ENCODE data around the gene GATD1. TPM values are rescaled to one million over a fixed set of nuclear protein-coding genes. Genes with fewer than 3 reads are reported as not detected.
A peak's percentile ranks its signal among the peaks of the same experiment; 100 is the strongest.

Gene GATD1
- total and polyA plus RNA-seq, 10 of the 15 experiments (the other 5 are each of a cell fraction or from before 2014, with no cell fraction given), result 1.2 to 92.6 (median 22.3) TPM

DNA sequence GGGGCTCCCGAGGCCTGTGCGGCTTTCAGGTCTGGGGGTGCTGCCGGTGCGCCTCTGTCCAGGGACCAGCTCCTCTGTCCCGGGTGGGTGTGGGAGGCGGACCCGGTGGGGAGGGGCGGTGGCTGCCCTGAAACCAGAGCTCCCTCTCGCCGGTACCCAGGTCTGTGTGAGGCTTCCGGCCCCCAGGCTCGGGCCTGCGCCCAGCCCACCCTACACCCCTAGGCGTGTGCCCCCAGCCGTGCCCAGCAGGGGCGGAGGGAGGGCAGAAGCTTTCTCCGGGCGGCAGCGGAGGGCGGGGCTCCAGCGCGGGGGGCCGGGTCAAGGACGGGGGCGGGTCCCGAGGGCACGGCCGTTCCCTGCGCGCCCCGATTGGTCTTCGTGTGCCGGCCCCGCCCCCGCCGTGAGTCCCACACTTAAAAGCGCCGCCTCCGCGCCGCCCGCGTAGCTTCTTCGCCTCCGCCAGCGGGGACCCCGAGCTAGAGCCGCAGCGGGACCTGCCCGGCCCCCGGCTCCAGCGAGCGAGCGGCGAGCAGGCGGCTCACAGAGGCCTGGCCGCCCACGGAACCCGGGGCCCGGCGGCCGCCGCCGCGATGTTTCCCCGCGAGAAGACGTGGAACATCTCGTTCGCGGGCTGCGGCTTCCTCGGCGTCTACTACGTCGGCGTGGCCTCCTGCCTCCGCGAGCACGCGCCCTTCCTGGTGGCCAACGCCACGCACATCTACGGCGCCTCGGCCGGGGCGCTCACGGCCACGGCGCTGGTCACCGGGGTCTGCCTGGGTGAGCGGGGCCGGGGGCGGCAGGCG lies 42.0 kb upstream of the GATD1 start (continued):
- TF ChIP-seq TBL1XR1 (IDR thresholded peaks at IDR 0.05; ENCODE audit: low read depth, low read length) (no peak), IRF4 (IDR thresholded peaks at IDR 0.05; ENCODE audit: low read depth, low read length) (no peak), ZNF217 (IDR thresholded peaks at IDR 0.05) (no peak), SIN3A (IDR thresholded peaks at IDR 0.05; ENCODE audit: low read depth, low read length) (no peak), FOXM1 (IDR thresholded peaks at IDR 0.05; ENCODE audit: low read depth, low read length) (no peak), USF2 (IDR thresholded peaks at IDR 0.05; ENCODE audit: borderline replicate concordance, low read depth, low read length) (no peak), ZNF274 (IDR thresholded peaks at IDR 0.05; ENCODE audit: insufficient read depth, insufficient read length) (no peak), YY1 (IDR thresholded peaks at IDR 0.05; ENCODE audit: low read depth, low read length) (0 out of 2 replicates have a peak, but pooled peaks have one; percentile 21), ZNF687 (IDR thresholded peaks at IDR 0.05) (peak; percentile 88), NFYB (IDR thresholded peaks at IDR 0.05; ENCODE audit: insufficient read depth, low read depth, low read length) (peak; percentile 79; the same call in 1 of the 2 replicates), SMAD1 (IDR thresholded peaks at IDR 0.05; ENCODE audit: low read depth, partially characterized antibody) (no peak), YBX1 (IDR thresholded peaks at IDR 0.05) (no peak), DPF2 (IDR thresholded peaks at IDR 0.05) (peak; percentile 86), NRF1 (conservative IDR thresholded peaks at IDR 0.05; ENCODE audit: low read depth, low read length) (no peak), EP300 (IDR thresholded peaks at IDR 0.05; ENCODE audit: borderline replicate concordance in 1 of 2, control insufficient read depth in 1 of 2, low read depth in 2 of 2, low read length in 2 of 2) (no peak), MYB (IDR thresholded peaks at IDR 0.05; ENCODE audit: borderline replicate concordance, low read depth, low read length) (no peak), NR2C1 (IDR thresholded peaks at IDR 0.05) (no peak), RB1 (IDR thresholded peaks at IDR 0.05; ENCODE audit: borderline replicate concordance) (peak; percentile 63), TCF12 (IDR thresholded peaks at IDR 0.05; ENCODE audit: low read depth, low read length) (no peak), MEF2A (IDR thresholded peaks at IDR 0.05; ENCODE audit: insufficient read depth, low read depth, low read length) (no peak)
- TF ChIP-seq, protein P1, sequence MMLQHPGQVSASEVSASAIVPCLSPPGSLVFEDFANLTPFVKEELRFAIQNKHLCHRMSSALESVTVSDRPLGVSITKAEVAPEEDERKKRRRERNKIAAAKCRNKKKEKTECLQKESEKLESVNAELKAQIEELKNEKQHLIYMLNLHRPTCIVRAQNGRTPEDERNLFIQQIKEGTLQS (IDR thresholded peaks at IDR 0.05; ENCODE audit: borderline replicate concordance, extremely low read depth, low read depth, low read length), result no peak
- TF ChIP-seq, protein P2, sequence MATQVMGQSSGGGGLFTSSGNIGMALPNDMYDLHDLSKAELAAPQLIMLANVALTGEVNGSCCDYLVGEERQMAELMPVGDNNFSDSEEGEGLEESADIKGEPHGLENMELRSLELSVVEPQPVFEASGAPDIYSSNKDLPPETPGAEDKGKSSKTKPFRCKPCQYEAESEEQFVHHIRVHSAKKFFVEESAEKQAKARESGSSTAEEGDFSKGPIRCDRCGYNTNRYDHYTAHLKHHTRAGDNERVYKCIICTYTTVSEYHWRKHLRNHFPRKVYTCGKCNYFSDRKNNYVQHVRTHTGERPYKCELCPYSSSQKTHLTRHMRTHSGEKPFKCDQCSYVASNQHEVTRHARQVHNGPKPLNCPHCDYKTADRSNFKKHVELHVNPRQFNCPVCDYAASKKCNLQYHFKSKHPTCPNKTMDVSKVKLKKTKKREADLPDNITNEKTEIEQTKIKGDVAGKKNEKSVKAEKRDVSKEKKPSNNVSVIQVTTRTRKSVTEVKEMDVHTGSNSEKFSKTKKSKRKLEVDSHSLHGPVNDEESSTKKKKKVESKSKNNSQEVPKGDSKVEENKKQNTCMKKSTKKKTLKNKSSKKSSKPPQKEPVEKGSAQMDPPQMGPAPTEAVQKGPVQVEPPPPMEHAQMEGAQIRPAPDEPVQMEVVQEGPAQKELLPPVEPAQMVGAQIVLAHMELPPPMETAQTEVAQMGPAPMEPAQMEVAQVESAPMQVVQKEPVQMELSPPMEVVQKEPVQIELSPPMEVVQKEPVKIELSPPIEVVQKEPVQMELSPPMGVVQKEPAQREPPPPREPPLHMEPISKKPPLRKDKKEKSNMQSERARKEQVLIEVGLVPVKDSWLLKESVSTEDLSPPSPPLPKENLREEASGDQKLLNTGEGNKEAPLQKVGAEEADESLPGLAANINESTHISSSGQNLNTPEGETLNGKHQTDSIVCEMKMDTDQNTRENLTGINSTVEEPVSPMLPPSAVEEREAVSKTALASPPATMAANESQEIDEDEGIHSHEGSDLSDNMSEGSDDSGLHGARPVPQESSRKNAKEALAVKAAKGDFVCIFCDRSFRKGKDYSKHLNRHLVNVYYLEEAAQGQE (IDR thresholded peaks at IDR 0.05; ENCODE audit: low read depth, low read length), result no peak

All from GM12878 (cell line).